Activated CD4-positive, alpha-beta T cell treated with anti-CD3 and anti-CD28 coated beads for 36 hours (primary cell): ENCODE results near the gene SCG2. TPM values are rescaled to one million over a fixed set of nuclear protein-coding genes. Genes with fewer than 3 reads are reported as not detected.
"Not testable (repeated sequence)": the region's sequence is repeated elsewhere in the genome, so short reads cannot be mapped to it uniquely, and the experiment has no call there.

Experiments used
- ATAC-seq: fragments of 200-7000 bp; cut with Tn5 transposase; one replicate; pipeline ENCODE4 v1.10.0; 2021; ENCODE audit warnings: mild to moderate bottlenecking, moderate library complexity
- CTCF ChIA-PET: fragments of 350-600 bp; sonication (Branson Sonifier 250); formaldehyde crosslinking; loops from one replicate; lab custom pipeline; 2021; ENCODE audit warnings: antibody characterized with exemption; lab: Charles Lee
- POLR2A ChIA-PET: fragments of 350-600 bp; sonication (Branson Sonifier 250); formaldehyde crosslinking; loops from one replicate; lab custom pipeline; 2021; ENCODE audit warnings: antibody characterized with exemption, inconsistent platforms; lab: Charles Lee
- DNase-seq: peaks from one replicate; pipeline ENCODE4 v3.0.0-alpha.2; 2020
- H3K27ac Mint-ChIP-seq: one replicate; pipeline ENCODE4 v1.8.0; 2021; ENCODE audit warnings: mixed read lengths
- H3K27me3 Mint-ChIP-seq: one replicate; pipeline ENCODE4 v1.8.0; 2021; ENCODE audit warnings: mixed read lengths
- H3K36me3 Mint-ChIP-seq: one replicate; pipeline ENCODE4 v1.8.0; 2021; ENCODE audit warnings: low read depth, mixed read lengths
- H3K4me1 Mint-ChIP-seq: one replicate; pipeline ENCODE4 v1.8.0; 2021; ENCODE audit warnings: mixed read lengths
- H3K4me3 Mint-ChIP-seq: one replicate; pipeline ENCODE4 v1.8.0; 2021; ENCODE audit warnings: mild to moderate bottlenecking, moderate library complexity, mixed read lengths
- H3K9me3 Mint-ChIP-seq: one replicate; pipeline ENCODE4 v1.8.0; 2021; ENCODE audit warnings: low read depth, mixed read lengths
- intact Hi-C, 2 experiments: fragments of 100-400 bp; cut with DNase I in 1 of 2; cut with micrococcal nuclease in 1 of 2; formaldehyde crosslinking; loops; one replicate each; pipeline versions ENCODE4 v1.14.2 to v1.15.1; 2022 to 2024; cut with DNase I, micrococcal nuclease
- total RNA-seq, 2 experiments: library from RNA; stranded (reverse); gene quantifications; one replicate each; pipeline ENCODE4 v1.2.3, GENCODE V29; 2021

SCG2 gene
- total RNA-seq, 2 experiments from 2014 or later, result not detected

DNA sequence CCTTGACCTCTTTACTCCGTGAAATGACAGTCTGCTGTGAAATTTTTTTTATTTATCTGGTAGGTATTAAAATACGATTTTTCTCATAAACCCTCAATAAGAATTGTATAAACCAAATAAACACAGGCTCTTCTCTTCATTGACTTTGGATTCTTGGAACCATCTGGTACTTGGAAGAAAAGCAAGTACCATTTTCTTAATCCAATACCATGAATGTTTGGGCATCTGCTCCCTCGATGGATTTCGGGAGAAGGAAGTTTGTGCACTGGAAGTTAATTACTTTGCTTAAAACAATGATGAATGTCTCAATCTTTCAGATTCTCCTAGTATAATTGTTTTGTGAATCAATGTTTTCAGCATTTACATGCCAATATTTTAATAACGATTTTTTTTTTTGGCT, 5.3 kb upstream of the SCG2 start:
- Mint-ChIP-seq H3K4me3 (no peak overlapping the region), H3K27ac (no peak overlapping the region), H3K36me3 (no peaks in the 10 kb centered on the region), H3K9me3 (no peaks in the 10 kb centered on the region), H3K4me1 (no peaks in the 10 kb centered on the region), H3K27me3 (peaks cover 13% of the 10 kb centered on the region)
- intact Hi-C loops, result loop anchor here in 1 of 2 experiments (10.0 kb wide), 1 partner anchor 633 kb away; no protein-coding TSS in a partner anchor
- POLR2A ChIA-PET, result no interaction called here
- no peak for ATAC-seq
- DNase-seq, result no peak
- CTCF ChIA-PET, result no interaction called here

DNA sequence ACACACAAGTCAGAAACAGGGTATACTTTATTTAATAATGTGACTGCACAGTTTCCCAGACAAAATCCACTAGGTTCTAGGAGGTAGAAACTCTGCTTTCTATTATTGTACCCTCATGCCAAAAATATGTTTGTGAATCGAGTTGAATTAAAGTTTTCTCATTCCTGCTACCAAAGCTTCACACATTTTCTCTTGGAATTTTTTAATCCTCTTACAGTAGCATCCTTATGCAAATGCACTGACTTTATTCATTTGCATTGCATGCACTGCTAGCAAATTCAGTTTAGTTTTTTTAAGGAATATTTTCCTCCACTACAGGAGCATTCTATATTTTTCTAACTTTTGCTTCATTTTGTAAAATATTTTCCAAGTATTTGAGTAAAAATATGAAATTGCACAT, 4.8 kb upstream of the SCG2 start:
- intact Hi-C loops, result loop anchor here in 1 of 2 experiments (10.0 kb wide), 1 partner anchor 632 kb away; no protein-coding TSS in a partner anchor
- no peak overlapping the region for H3K27ac Mint-ChIP-seq
- ChIA-PET CTCF (no interaction called here), POLR2A (no interaction called here)
- ATAC-seq (no peak), DNase-seq (no peak)
- no peaks in the 10 kb centered on the region for H3K4me1 Mint-ChIP-seq
- no peaks in the 10 kb centered on the region for H3K9me3 Mint-ChIP-seq
- H3K27me3 Mint-ChIP-seq, result peaks cover 13% of the 10 kb centered on the region
- no peaks in the 10 kb centered on the region for H3K36me3 Mint-ChIP-seq
- H3K4me3 Mint-ChIP-seq, result no peak overlapping the region

DNA sequence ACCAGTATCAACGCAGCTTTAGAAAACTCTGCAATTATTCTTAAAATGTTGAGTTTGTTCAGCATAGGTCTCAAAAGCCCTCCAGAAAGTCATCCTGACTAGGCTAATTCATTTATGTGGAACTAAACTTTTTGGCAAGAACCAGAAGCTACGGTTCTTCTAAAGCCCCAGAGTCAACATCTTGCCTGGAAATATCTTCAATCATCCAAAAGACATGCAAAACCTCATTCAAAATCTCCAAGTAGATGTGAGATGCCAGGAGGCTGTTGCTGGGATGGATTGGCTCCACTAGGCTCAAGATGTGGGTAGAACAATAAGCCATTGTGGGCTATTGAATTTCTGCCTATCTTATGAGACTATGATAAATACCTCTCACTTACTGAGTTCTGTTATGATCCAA, 2.1 kb upstream of the SCG2 start:
- Mint-ChIP-seq H3K9me3 (no peaks in the 10 kb centered on the region), H3K4me1 (no peaks in the 10 kb centered on the region), H3K36me3 (no peaks in the 10 kb centered on the region), H3K27ac (no peak overlapping the region), H3K4me3 (no peak overlapping the region), H3K27me3 (peaks cover 5% of the 10 kb centered on the region)
- intact Hi-C loops, result loop anchor here in 1 of 2 experiments (10.0 kb wide), 1 partner anchor 629 kb away; no protein-coding TSS in a partner anchor
- ChIA-PET CTCF (interaction anchor here (1.4 kb wide), 1 partner anchor 11 kb away, joined by 4 read pairs; no protein-coding TSS in a partner anchor), POLR2A (no interaction called here)
- DNase-seq (no peak), ATAC-seq (no peak)

DNA sequence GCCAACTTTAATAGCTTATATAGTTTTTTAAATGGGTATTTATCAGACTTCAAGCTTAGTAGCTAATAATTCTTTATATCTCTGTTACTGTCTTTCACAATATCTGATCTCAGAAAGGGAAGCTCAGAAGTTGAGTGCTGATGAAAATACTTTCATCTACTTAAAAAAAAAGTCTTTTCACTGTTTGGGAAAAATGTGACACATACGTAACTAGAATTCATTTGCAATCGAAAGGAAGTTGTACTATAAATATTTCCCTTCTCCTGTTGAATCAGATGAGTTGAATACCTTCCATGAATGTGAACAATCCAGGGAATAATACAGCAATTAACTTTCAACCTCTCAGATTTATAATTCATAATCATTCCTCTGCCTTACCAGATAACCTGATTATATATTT, 811 bp upstream of the SCG2 start:
- POLR2A ChIA-PET, result no interaction called here
- CTCF ChIA-PET, result interaction anchor here (0.6 kb wide), 1 partner anchor 335 kb away, joined by 3 read pairs; no protein-coding TSS in a partner anchor
- Mint-ChIP-seq H3K27ac (no peak overlapping the region), H3K4me1 (no peaks in the 10 kb centered on the region), H3K4me3 (no peak overlapping the region), H3K36me3 (no peaks in the 10 kb centered on the region), H3K9me3 (no peaks in the 10 kb centered on the region), H3K27me3 (peaks cover 5% of the 10 kb centered on the region)
- DNase-seq (no peak), ATAC-seq (no peak)
- intact Hi-C loops, result loop anchor here in 1 of 2 experiments (10.0 kb wide), 1 partner anchor 628 kb away; no protein-coding TSS in a partner anchor

DNA sequence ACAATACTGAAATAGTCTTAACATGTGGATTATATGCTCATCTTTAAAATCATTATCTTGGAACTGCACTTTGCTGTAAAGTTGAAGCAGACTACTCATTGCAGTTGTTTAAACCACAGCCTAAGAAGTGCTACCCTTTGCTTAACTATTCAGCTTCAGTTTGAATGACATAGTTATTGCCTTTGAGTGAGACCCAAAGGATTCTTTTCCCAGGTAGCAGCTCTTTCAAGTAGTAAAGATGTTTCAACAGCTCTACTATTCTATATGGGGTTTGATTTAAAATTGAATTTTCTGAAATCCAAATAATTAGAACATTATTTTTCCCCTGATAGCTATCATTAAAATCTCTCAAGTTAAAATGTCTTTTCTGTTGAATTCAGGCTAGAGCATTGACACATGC, 1.1 kb downstream of the SCG2 start:
- DNase-seq (no peak), ATAC-seq (no peak)
- ChIA-PET CTCF (interaction anchor here (0.6 to 1.1 kb wide), 2 partner anchors 76 to 1312 kb away, joined by 4 to 5 read pairs; no protein-coding TSS in a partner anchor), POLR2A (no interaction called here)
- Mint-ChIP-seq H3K27me3 (peaks cover 3% of the 10 kb centered on the region), H3K4me1 (no peaks in the 10 kb centered on the region), H3K27ac (no peak overlapping the region), H3K9me3 (no peaks in the 10 kb centered on the region), H3K36me3 (no peaks in the 10 kb centered on the region), H3K4me3 (no peak overlapping the region)
- intact Hi-C loops, result loop anchor here in 1 of 2 experiments (10.0 kb wide), 1 partner anchor 626 kb away; no protein-coding TSS in a partner anchor

DNA sequence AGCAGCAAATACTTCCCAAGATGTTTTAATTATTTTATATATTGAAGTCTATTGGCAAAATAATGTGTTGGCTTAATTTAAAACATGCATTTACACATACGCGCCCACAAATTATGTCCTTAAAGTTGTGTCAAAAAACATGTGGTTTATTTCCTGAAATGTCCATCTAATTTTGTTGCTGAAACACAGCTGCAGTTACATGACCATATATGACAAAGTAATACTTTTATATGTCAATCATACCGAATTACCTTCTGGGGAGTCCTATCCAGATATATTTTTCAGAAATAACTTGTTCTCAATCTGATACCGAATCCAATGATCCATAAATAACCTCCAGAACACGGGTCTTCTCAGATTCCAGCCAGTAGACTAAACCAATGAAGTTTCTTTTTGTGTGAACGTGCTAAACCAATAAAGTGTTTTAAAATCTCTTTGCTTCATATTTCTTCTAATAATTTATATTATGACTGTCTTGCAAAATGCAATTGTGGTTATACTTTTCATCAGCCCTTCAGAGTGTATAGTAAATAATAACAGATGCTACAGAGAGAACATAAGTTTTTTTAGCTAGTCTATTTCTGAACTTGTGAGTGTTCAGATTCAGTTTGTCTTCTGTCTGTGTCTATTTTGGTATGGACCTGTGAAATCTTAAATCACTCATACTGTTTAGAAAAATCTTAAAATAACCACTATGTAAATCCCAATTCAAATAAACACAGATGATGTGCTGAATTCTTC, 2.4 kb downstream of the SCG2 start:
- ChIA-PET CTCF (no interaction called here), POLR2A (no interaction called here)
- Mint-ChIP-seq H3K27ac (no peak overlapping the region), H3K36me3 (no peaks in the 10 kb centered on the region), H3K9me3 (no peaks in the 10 kb centered on the region), H3K4me3 (no peak overlapping the region), H3K4me1 (no peaks in the 10 kb centered on the region), H3K27me3 (no peaks in the 10 kb centered on the region)
- ATAC-seq, result no peak
- DNase-seq, result no peak
- intact Hi-C loops, result loop anchor here in 1 of 2 experiments (10.0 kb wide), 1 partner anchor 625 kb away; no protein-coding TSS in a partner anchor

DNA sequence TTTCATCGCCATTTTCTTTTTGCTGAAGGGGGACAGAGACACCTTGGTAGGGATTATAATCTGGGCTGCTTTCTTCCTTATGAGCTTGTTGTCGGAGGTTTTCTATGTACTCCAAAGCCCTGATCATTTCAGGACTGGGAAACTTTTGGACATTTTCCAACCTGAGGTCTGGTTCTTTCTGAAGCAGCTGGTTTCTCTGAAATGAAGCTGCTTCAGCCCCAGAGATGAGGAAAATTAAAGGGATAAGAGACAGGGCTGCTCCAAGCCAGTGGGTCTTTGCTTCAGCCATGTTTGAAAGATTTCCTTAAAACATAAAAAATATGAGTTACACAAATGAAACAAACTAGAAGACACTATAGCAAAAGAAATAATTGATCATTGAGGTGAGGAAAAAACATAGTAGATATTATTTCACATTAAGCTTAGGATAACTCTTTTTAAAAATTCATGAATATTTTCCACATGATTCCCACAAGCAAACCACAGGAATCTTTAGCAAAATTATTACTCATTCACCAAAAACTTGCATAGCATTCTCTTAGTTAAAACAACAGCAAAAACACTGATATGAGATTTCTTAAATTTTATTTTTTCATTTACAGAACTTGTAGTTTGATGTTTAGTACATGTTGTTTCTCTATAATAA, 3.0 kb downstream of the SCG2 start:
- intact Hi-C loops, result no loop called here
- Mint-ChIP-seq H3K9me3 (no peaks in the 10 kb centered on the region), H3K27me3 (no peaks in the 10 kb centered on the region), H3K4me1 (no peaks in the 10 kb centered on the region), H3K4me3 (no peak overlapping the region), H3K36me3 (no peaks in the 10 kb centered on the region), H3K27ac (no peak overlapping the region)
- DNase-seq (no peak), ATAC-seq (no peak)
- ChIA-PET CTCF (no interaction called here), POLR2A (no interaction called here)

DNA sequence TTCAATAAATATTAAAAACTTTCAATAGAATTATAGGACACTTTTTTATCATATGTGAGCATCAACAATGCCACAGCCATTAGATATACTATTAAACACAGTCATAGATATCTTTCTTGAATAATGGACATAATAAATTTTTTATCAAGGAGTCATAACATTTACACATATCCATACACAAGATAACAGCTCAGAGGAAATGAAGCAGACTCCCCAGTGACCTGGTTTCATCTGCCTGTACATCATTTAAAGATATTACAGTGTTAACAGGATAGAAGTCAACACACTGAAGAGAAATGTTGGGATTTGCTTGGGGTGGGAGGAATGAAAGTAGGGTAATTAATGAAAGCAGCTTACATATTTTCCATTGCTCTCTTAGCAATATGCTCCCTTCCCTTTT, 5.1 kb downstream of the SCG2 start:
- H3K9me3 Mint-ChIP-seq, result no peaks in the 10 kb centered on the region
- no peaks in the 10 kb centered on the region for H3K4me1 Mint-ChIP-seq
- H3K27me3 Mint-ChIP-seq, result no peaks in the 10 kb centered on the region
- no peak overlapping the region for H3K27ac Mint-ChIP-seq
- ATAC-seq, result no peak
- DNase-seq, result no peak
- POLR2A ChIA-PET, result no interaction called here
- H3K36me3 Mint-ChIP-seq, result no peaks in the 10 kb centered on the region
- CTCF ChIA-PET, result no interaction called here
- no peak overlapping the region for H3K4me3 Mint-ChIP-seq
- intact Hi-C loops, result no loop called here

DNA sequence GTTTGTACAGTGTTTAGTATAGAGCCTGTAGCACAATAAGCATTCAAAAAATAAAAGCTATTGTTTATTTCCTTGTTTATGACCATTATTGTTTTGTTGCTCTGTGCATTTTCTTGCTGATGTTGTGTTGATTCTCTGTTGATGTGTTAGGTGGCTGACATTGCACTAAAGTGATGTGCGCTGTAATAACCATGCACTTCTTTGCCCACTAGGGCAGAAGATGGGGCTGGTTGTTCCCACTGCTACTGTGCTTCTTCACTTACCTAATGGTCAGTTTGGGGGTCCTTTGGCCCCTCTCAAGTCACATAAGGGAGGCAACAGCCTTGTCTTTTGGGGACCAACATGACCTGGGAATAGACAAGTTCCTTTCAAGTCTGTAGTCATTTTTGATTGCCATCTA, 6.0 kb downstream of the SCG2 start:
- ATAC-seq (no peak), DNase-seq (no peak)
- Mint-ChIP-seq H3K4me3 (no peak overlapping the region), H3K27me3 (no peaks in the 10 kb centered on the region), H3K4me1 (no peaks in the 10 kb centered on the region), H3K27ac (no peak overlapping the region), H3K9me3 (no peaks in the 10 kb centered on the region), H3K36me3 (no peaks in the 10 kb centered on the region)
- CTCF ChIA-PET, result no interaction called here
- intact Hi-C loops, result no loop called here
- POLR2A ChIA-PET, result no interaction called here

DNA sequence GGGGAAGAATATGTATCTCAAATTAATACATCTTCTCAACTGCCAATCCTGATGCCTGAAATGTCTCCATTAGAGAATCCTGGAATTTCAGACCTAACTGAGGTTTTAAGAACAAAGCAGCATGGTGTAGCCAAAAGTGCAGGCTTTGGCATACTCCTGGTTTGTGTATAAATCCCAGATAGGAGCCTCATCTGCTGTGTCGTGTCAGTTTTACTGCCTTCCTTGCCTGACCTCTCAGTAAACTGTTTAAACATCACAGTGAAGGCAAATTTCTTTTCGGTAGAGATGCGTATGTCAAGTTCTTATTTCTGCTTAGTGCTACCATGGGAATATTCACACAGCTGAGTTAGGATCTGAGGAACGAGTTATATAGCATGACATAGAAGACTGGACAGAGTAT, 7.3 kb downstream of the SCG2 start:
- ATAC-seq (no peak), DNase-seq (no peak)
- intact Hi-C loops, result no loop called here
- Mint-ChIP-seq H3K4me3 (no peak overlapping the region), H3K9me3 (no peaks in the 10 kb centered on the region), H3K27me3 (no peaks in the 10 kb centered on the region), H3K27ac (no peak overlapping the region), H3K36me3 (no peaks in the 10 kb centered on the region), H3K4me1 (no peaks in the 10 kb centered on the region)
- ChIA-PET POLR2A (no interaction called here), CTCF (no interaction called here)

DNA sequence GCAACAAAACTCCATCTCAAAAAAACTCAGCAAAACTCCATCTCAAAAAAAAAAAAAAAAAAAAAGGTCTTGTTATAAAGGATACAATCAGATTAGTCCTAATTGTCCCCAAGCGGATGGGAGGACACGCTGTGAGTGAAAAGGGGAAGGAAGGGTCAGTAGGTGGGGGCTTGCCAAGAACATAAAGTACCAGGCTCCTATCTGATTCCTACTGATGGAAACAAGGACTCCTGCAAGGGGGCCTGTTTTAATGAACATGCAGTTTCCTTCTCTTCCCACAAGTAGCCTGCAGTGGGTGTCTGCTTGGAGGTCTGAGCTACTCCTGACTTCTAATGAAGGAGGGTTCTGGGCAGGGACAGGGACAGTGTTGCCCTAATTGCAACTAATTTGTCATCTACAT, 7.9 kb downstream of the SCG2 start:
- ChIA-PET POLR2A (no interaction called here), CTCF (interaction anchor here (0.7 kb wide), 1 partner anchor 76 kb away, joined by 3 read pairs; no protein-coding TSS in a partner anchor)
- no peak for DNase-seq
- ATAC-seq, result no peak
- no peaks in the 10 kb centered on the region for H3K4me1 Mint-ChIP-seq
- H3K36me3 Mint-ChIP-seq, result no peaks in the 10 kb centered on the region
- H3K27me3 Mint-ChIP-seq, result no peaks in the 10 kb centered on the region
- no peak overlapping the region for H3K4me3 Mint-ChIP-seq
- no peaks in the 10 kb centered on the region for H3K9me3 Mint-ChIP-seq
- intact Hi-C loops, result no loop called here
- H3K27ac Mint-ChIP-seq, result no peak overlapping the region

DNA sequence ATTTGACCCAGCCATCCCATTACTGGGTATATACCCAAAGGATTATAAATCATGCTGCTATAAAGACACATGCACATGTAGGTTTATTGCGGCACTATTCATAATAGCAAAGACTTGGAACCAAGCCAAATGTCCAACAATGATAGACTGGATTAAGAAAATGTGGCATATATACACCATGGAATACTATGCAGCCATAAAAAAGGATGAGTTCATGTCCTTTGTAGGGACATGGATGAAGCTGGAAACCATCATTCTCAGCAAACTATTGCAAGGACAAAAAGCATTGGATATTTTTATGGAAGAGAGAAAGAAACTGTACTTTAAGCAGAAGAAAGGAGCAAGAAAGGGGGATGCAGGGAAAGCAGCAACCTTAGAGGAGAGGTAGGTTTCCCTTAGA, 9.5 kb downstream of the SCG2 start:
- POLR2A ChIA-PET, result not testable (repeated sequence)

More for the DNA sequence above, 9.5 kb downstream of the SCG2 start:
- H3K4me3 Mint-ChIP-seq, H3K36me3 Mint-ChIP-seq, H3K27me3 Mint-ChIP-seq, DNase-seq, H3K9me3 Mint-ChIP-seq, H3K4me1 Mint-ChIP-seq, H3K27ac Mint-ChIP-seq, CTCF ChIA-PET, intact Hi-C loops, ATAC-seq: not testable (repeated sequence)
